ENCODE results near the gene LHX3.

The LHX3 gene

GRCh38 chr9:136205707-136205992 lies 722 bp upstream of the LHX3 start:
- no peak for DNase-seq

- DNase-seq: no peak
Observed at GRCh38 chr9:136204145-136204805, 653 bp downstream of the LHX3 start.

DNA sequence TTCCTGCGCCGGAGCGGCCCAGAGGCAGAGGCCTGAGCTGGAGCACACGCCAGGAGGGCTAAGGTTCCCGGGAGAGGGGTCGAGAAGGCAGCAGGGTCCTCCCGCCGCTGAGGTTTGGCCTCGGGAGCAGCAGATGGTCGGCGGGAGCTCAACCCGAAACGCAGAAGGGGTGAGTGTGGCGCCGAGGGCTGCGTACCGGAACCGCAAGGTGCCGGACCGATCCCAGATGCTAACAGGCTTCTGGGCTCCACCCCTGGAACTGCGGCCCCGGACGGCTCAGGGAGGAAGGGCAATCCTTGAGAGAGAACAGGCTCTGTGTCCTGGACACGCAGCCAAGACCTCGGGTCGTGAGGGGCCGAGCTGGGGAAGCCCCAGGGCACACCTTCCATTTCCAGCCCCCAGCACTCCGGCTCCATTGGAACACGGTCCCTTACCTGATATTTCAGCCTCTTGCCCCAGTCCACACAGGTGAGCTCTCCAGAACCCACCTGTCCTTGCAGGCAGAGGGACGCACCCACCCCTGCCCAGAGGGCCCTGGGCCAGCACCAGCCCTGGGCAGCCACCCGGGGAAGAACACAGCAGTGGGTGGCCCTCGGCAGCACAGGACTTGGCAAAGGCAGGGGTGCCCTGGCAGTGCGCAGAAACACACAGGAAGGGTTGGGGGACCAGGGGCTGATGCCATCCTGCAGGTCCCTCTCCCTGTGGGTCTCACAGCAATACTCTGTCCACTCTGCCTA lies 1.4 kb downstream of the LHX3 start:
- no peak for DNase-seq

DNA sequence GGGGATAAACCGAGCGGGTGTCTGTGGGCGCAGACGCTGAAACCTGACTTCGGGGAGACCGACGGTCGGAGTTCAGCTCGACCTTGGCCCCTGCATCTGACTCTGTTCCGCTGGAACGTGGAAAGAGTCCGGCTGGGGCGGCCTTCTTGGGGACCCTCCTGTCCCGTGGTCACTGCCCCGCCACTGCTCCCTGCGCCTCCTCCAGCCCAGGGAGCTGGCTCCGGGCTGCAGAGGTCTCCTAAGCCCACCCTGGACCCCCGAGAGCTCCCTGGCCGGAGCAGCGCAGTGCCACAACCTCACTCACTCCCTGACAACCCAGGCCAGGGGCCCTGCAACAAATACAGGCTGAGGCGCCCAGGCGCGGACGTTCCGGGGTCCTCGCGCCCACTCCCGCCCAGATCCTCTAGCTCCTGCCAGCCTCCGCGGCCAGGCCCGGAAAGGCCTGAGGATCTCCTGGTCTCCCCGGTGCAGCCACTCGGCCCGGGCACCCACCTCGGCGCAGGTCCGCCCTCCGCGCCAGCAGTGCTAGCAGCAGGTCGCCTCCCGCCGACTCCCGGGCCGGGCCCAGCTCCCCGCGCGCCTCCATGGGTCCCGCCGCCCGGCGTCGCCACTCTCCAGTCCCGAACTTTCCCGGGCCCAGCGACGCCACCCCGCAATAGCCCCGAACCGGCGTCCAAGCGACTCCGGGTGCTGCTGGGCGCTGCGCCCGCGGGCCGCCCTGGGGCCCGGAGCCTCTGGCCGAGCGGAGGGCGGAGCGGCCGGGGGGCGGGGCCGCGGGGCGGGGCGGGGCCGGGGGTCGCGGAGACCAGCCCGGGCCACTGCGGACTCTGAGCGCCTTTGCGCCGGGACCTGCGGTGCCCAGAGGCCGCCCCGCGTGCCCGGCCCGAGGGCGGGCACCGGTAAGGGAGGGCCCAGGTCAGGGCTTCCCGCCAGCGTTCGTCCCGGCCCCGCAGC lies 2.2 kb downstream of the LHX3 start:
- DNase-seq: no peak

- DNase-seq: no peak
Observed at GRCh38 chr9:136201609-136202453, 3.1 kb downstream of the LHX3 start.

DNA sequence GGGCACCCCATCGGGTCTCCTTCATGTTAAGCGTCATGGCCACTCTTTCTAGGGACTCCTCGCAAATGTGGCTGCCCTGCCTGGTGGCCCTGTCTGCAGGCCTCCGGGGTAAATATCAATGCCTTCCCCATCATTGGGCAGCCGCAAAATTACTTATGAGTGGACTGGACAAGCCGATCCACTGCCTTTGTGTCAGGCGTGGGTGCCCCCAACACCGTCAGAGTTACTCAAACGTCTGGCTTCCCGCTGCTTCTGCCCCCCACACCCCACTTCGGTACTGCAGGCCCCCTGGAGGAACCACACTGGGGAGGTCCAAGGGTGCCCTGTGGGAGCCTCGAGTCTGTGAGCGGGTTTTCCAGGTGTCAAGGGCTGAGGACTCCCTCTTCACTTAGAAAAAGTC lies 3.8 kb downstream of the LHX3 start:
- DNase-seq: no peak

- no peak for DNase-seq
Observed at GRCh38 chr9:136200424-136200823, 4.5 kb downstream of the LHX3 start.

DNA sequence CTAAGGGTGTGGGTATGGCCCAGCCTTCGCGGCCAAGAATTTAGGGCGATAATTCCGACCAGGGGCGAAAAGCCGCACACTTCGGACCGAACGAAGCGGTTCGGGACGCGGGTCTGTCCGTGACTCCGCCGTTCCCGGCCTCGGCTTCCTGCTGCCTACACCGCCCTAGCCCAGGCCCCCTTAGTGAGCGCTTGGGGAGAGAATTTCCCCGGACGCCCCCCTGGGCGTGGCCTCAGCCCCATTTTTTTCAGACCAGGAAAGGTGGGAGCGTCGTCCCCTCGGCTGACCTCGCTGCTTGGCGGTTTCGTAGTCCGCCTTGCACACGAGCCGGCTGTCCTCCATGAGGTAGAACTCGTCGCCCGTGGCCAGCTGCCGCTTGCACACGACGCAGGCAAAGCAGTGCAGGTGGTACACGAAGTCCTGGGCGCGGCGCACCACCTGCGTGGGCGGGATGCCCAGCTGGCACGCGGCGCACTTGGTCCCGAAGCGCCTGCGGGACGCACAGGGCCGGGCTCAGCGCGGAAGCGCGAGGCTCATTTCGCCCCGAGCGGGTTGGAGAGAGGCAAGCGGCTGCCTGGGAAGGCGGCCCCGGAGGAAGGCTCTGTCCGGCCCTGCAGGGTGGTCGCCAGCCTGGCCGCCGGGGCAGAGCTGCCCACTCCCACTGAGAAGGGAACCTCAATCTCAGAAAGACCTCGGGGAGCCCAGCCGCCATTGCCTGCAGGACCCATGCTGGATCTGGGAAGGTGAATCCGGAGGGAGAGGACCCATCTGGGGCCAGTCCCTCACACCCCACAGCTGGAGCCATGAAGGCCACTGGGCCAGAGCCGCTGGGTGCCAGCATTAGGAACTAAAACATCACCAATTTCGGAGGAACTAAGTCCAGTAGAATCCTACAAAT lies 5.3 kb downstream of the LHX3 start:
- no peak for DNase-seq

DNA sequence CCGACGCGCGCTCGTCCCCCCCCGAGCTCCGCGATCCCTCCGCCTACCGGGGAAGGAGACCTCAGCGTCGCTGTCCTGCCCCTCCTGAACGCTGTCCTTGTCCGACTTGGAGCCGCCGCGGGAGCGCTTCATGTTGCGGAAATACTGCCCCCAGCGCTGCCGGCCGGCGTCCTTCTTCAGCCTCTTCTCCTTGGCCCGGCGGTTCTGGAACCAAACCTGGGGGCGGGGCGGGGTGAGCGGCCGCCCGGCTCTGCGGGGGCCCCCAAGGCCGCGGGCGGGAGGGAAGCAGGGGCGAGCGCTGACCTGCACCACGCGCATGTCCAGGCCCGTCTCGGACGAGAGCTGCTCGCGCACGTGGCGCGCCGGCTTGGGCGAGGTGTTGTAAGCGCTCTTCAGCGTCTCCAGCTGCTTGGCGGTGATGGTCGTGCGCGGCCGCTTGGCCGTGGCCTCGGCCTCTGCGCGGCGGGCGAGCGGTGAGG lies 6.3 kb downstream of the LHX3 start:
- no peak for DNase-seq

- no peak for DNase-seq
Observed at GRCh38 chr9:136197930-136198604, 6.9 kb downstream of the LHX3 start.

- no peak for DNase-seq
Observed at GRCh38 chr9:136197084-136197875, 7.6 kb downstream of the LHX3 start.

DNA sequence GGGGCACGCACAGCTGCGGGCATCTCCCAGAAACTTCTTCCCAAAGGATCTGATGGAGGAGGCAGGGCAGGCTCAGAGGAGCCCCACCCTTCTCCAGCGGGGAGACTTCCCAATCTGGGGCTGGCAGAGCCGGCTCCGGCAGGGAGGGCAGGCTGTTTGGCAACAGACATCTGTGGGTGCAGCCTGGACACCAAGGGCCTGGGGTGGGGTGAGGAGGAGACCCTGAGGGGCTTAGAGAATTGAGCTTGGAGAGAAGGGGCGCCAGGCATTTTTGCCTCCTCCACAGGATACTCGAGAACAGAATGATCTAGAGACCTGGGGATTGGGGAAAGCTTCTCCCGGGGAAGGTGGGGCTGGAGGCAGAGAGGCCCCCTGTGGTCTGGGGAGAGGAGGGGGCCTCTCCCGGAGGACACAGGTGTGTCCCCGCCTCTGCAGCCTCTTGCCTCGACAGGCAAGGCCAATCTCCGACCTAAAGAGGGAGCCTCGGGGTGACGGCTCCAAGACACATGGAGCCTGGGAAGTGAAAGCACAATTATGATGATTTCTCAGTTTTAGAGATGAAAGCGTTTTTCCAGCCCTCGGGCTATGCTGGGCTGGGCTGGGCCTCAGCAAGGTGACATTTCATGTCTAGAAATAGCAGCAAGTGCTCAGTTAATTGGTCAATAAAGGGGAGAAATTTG lies 8.4 kb downstream of the LHX3 start:
- DNase-seq: no peak

GRCh38 chr9:136194540-136194939 lies 10.4 kb downstream of the LHX3 start:
- DNase-seq: no peak

DNA sequence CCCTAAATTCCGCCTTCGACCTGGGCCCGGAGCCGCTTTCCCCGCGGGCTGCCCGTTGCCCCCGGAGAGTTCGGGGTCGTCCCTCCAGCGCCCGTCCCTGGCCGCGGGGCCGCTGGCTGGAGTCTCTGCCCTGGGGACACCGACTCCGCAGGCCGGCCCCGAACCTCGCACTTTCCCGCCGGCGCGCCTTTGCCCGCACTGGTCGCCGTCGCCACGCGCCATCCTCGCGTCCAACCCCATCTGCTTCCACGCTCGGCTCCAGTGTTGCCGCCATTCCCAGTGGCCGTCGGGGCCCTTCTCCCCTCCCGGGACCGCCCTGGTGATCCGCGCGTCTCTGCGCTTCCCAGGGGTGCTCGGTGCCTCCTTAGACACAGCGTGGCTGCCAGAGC lies 11.0 kb downstream of the LHX3 start:
- no peak for DNase-seq

DNA sequence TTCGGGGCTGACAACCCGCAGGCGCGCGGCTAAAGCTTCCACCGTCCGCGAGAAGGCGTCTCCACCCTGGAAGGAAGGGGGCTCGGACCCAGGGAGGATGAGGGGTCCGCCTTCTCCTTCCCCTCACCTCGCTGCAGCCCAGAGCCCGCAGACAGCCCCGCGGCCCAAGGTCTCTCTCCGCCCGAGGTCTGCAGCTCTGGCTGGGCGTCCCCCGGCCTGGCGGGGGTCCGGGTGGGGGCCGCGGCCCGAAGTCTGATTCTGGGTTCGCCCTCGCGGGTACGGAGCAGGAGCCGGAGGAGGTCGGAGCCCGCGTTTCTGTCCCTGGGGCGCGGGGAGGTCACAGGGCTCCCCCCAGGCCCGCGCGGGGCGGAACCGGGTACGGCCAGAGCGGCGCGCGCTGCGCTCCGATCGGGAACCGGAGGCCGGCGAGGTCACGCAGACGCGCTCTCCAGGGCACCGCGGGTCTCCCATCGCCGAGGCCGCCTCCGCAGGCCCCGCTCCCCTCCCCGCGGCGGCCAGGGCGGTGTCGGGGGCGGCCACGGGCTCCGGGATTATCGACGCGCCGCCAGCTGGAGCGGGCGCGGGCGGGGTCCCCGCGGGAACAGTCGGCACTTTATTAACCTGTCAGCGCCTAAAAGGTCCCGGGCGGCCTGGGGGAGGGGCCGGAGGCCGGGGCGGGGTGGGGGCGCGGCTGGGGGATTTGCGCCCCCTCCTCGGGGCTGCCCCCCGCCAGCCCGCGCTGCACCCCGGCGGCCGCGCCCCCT lies 11.6 kb downstream of the LHX3 start:
- no peak for DNase-seq

GRCh38 chr9:136192289-136193126 lies 12.4 kb downstream of the LHX3 start:
- DNase-seq: no peak

DNA sequence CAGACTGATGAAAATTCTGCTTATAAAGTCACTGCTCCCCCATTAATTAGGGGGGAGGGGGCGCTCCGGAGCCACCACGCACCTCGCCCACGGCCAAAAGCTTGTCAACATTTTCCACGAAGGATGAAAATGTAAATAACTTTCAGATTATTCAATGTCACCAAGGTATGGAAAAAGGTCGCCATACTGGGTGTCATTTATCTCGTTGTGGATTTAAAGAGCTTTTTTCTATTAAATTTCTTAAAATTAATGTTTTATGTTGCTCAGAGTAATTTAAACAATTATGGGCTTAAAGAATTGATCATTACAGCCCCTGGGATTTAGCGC lies 13.0 kb downstream of the LHX3 start:
- no peak for DNase-seq
